ENCODE results near the gene AGMO.

Gene AGMO

GRCh38 chr7:15475808-15476530 is 85.8 kb downstream of the AGMO start:
- no peak overlapping the region for H3K4me3 ChIP-seq (IDR thresholded peaks at IDR 0.05; ENCODE audit: insufficient read depth, low read depth, low read length)
- no peaks in the 10 kb centered on the region for H4K20me1 ChIP-seq (ENCODE audit: insufficient read depth)
- H2AFZ ChIP-seq (ENCODE audit: low read depth) = no peak overlapping the region
- no peak overlapping the region for H3K4me2 ChIP-seq
- no peak overlapping the region for H3K27ac ChIP-seq
- TF ChIP-seq, protein P1, sequence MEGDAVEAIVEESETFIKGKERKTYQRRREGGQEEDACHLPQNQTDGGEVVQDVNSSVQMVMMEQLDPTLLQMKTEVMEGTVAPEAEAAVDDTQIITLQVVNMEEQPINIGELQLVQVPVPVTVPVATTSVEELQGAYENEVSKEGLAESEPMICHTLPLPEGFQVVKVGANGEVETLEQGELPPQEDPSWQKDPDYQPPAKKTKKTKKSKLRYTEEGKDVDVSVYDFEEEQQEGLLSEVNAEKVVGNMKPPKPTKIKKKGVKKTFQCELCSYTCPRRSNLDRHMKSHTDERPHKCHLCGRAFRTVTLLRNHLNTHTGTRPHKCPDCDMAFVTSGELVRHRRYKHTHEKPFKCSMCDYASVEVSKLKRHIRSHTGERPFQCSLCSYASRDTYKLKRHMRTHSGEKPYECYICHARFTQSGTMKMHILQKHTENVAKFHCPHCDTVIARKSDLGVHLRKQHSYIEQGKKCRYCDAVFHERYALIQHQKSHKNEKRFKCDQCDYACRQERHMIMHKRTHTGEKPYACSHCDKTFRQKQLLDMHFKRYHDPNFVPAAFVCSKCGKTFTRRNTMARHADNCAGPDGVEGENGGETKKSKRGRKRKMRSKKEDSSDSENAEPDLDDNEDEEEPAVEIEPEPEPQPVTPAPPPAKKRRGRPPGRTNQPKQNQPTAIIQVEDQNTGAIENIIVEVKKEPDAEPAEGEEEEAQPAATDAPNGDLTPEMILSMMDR (conservative IDR thresholded peaks at IDR 0.05; ENCODE audit: low read depth, low read length) = no peak
- no peaks in the 10 kb centered on the region for H3K79me2 ChIP-seq (ENCODE audit: insufficient read depth, low read depth)
- H3K9ac ChIP-seq = no peak overlapping the region
- H3K27me3 ChIP-seq (ENCODE audit: insufficient read depth, low read depth) = no peaks in the 10 kb centered on the region
- H3K36me3 ChIP-seq (ENCODE audit: insufficient read depth) = no peaks in the 10 kb centered on the region
- no peaks in the 10 kb centered on the region for H3K4me1 ChIP-seq (ENCODE audit: low read depth, poor library complexity, severe bottlenecking)

- H3K4me2 ChIP-seq = no peak overlapping the region
- no peak overlapping the region for H2AFZ ChIP-seq (ENCODE audit: low read depth)
- H3K9ac ChIP-seq = no peak overlapping the region
- H3K27ac ChIP-seq = no peak overlapping the region
- no peaks in the 10 kb centered on the region for H3K79me2 ChIP-seq (ENCODE audit: insufficient read depth, low read depth)
- no peak overlapping the region for H3K4me3 ChIP-seq (IDR thresholded peaks at IDR 0.05; ENCODE audit: insufficient read depth, low read depth, low read length)
- H3K36me3 ChIP-seq (ENCODE audit: insufficient read depth) = no peaks in the 10 kb centered on the region
- H3K27me3 ChIP-seq (ENCODE audit: insufficient read depth, low read depth) = no peaks in the 10 kb centered on the region
- H4K20me1 ChIP-seq (ENCODE audit: insufficient read depth) = no peaks in the 10 kb centered on the region
- TF ChIP-seq, protein P1 (conservative IDR thresholded peaks at IDR 0.05; ENCODE audit: low read depth, low read length) = no peak
- H3K4me1 ChIP-seq (ENCODE audit: low read depth, poor library complexity, severe bottlenecking) = no peaks in the 10 kb centered on the region
These were observed 90.2 kb downstream of the AGMO start for GRCh38 chr7:15471669-15471950.

DNA sequence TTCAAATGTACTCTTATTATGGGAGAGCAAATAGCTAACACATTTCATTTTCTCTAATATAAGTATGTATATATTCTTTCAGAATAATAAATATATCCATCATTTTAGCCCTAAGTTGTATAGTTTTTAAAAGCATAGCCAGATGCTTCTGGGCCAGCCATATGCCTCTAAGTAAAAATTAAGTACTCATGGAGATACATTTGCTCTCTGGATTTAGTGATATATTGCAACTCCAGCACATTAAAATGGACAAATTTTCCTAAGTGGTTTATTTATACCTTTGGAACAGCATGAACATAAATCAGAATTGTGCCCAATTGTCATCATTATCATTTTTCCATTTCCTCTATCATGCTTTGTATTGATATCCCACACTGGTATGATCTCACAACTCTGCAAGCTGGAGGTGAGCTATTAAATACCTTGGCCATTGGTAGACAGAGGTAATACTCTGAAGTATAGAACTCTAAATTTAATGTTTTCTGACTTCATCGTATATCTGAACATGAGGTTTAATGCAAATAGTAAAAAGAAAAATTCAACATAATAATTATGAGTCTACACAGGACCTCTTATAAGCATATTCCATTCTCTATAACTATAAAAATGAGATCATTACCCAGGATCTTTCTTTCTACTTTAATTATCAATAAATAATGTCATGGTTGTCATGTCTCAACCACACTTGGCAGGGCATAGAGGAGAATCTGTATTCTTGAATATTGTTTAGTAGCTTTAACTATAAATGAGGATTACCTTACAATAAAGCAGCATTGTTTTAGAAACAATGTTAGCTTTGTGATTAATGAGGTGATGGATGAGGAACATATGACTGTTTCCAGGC is 90.8 kb downstream of the AGMO start:
- Histone ChIP-seq H3K4me3 (IDR thresholded peaks at IDR 0.05; ENCODE audit: insufficient read depth, low read depth, low read length) (no peak overlapping the region), H3K27me3 (ENCODE audit: insufficient read depth, low read depth) (no peaks in the 10 kb centered on the region), H4K20me1 (ENCODE audit: insufficient read depth) (no peaks in the 10 kb centered on the region), H3K4me2 (no peak overlapping the region), H3K4me1 (ENCODE audit: low read depth, poor library complexity, severe bottlenecking) (no peaks in the 10 kb centered on the region), H3K9ac (no peak overlapping the region), H2AFZ (ENCODE audit: low read depth) (no peak overlapping the region), H3K27ac (no peak overlapping the region), H3K36me3 (ENCODE audit: insufficient read depth) (no peaks in the 10 kb centered on the region), H3K79me2 (ENCODE audit: insufficient read depth, low read depth) (no peaks in the 10 kb centered on the region)
- TF ChIP-seq, protein P1 (conservative IDR thresholded peaks at IDR 0.05; ENCODE audit: low read depth, low read length) = no peak

DNA sequence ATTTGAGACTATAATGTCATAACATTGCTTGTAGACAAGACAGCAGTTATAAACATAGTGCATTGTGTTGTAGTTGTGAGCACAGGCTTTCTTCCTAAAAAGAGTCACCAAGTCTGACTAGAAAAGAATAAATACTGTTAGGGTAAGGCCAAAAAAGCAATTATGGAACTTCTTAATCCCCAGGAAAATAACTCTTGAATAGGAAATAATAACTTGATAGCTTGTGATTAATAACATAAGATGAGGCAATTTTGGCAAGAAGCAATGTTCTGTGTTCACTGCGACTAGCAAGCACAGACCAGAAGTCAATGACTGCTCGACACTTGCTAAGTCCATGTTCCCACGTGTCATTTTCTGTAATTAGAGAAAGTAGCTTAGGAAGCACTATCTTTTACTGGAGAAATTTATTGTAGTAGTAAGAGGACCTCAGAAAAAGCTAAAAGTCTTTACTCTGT is 97.1 kb downstream of the AGMO start:
- H3K79me2 ChIP-seq (ENCODE audit: insufficient read depth, low read depth) = no peaks in the 10 kb centered on the region
- no peaks in the 10 kb centered on the region for H4K20me1 ChIP-seq (ENCODE audit: insufficient read depth)
- TF ChIP-seq, protein P1 (conservative IDR thresholded peaks at IDR 0.05; ENCODE audit: low read depth, low read length) = no peak
- H3K4me2 ChIP-seq = no peak overlapping the region
- H3K27ac ChIP-seq = no peak overlapping the region
- H3K27me3 ChIP-seq (ENCODE audit: insufficient read depth, low read depth) = no peaks in the 10 kb centered on the region
- H3K36me3 ChIP-seq (ENCODE audit: insufficient read depth) = no peaks in the 10 kb centered on the region
- no peaks in the 10 kb centered on the region for H3K4me1 ChIP-seq (ENCODE audit: low read depth, poor library complexity, severe bottlenecking)
- H3K9ac ChIP-seq = no peak overlapping the region
- H3K4me3 ChIP-seq (IDR thresholded peaks at IDR 0.05; ENCODE audit: insufficient read depth, low read depth, low read length) = no peak overlapping the region
- no peak overlapping the region for H2AFZ ChIP-seq (ENCODE audit: low read depth)
